ENCODE data around the gene SUOX.
"Not testable (repeated sequence)": the region's sequence is repeated elsewhere in the genome, so short reads cannot be mapped to it uniquely, and the experiment has no call there.

SUOX gene

GRCh38 chr12:55982319-55982936, 14.6 kb upstream of the SUOX start:
- H3K4me3 ChIP-seq (ENCODE audit: low read depth, low read length), result no peak overlapping the region
- no peak for DNase-seq (ENCODE audit: low read depth)
- in situ Hi-C loops (cut with HindIII; ENCODE audit: low sequenced_read_pairs), result no loop called here
- no peak for TF ChIP-seq CTCF (IDR thresholded peaks at IDR 0.05; ENCODE audit: low read depth, low read length, missing control alignments)

- no peak for TF ChIP-seq CTCF (IDR thresholded peaks at IDR 0.05; ENCODE audit: low read depth, low read length, missing control alignments)
- in situ Hi-C loops (cut with HindIII; ENCODE audit: low sequenced_read_pairs), result no loop called here
Observed at GRCh38 chr12:55983232-55983842, 13.7 kb upstream of the SUOX start.

GRCh38 chr12:55984861-55985260, 12.2 kb upstream of the SUOX start:
- in situ Hi-C loops (cut with HindIII; ENCODE audit: low sequenced_read_pairs), result no loop called here
- no peak for DNase-seq (ENCODE audit: low read depth)

More at GRCh38 chr12:55983232-55983842, 13.7 kb upstream of the SUOX start:
- DNase-seq (ENCODE audit: low read depth), result no peak
- H3K4me3 ChIP-seq (ENCODE audit: low read depth, low read length), result no peak overlapping the region

GRCh38 chr12:55985341-55985740, 11.7 kb upstream of the SUOX start:
- no peak for TF ChIP-seq CTCF (IDR thresholded peaks at IDR 0.05; ENCODE audit: low read depth, low read length, missing control alignments)
- H3K4me3 ChIP-seq (ENCODE audit: low read depth, low read length), result no peak overlapping the region
- in situ Hi-C loops (cut with HindIII; ENCODE audit: low sequenced_read_pairs), result no loop called here
- DNase-seq (ENCODE audit: low read depth), result no peak

More at GRCh38 chr12:55984861-55985260, 12.2 kb upstream of the SUOX start:
- TF ChIP-seq CTCF (IDR thresholded peaks at IDR 0.05; ENCODE audit: low read depth, low read length, missing control alignments), result no peak
- H3K4me3 ChIP-seq (ENCODE audit: low read depth, low read length), result no peak overlapping the region

- DNase-seq (ENCODE audit: low read depth); H3K4me3 ChIP-seq (ENCODE audit: low read depth, low read length); in situ Hi-C loops (cut with HindIII; ENCODE audit: low sequenced_read_pairs): not testable (repeated sequence)
Observed at GRCh38 chr12:55985976-55986375, 11.1 kb upstream of the SUOX start.

GRCh38 chr12:55991110-55991509, 6.0 kb upstream of the SUOX start:
- in situ Hi-C loops (cut with HindIII; ENCODE audit: low sequenced_read_pairs), result no loop called here
- H3K4me3 ChIP-seq (ENCODE audit: low read depth, low read length), result no peak overlapping the region
- no peak for TF ChIP-seq CTCF (IDR thresholded peaks at IDR 0.05; ENCODE audit: low read depth, low read length, missing control alignments)
- no peak for DNase-seq (ENCODE audit: low read depth)

- TF ChIP-seq CTCF (IDR thresholded peaks at IDR 0.05; ENCODE audit: low read depth, low read length, missing control alignments), result no peak
- no peak for DNase-seq (ENCODE audit: low read depth)
- in situ Hi-C loops (cut with HindIII; ENCODE audit: low sequenced_read_pairs), result no loop called here
- H3K4me3 ChIP-seq (ENCODE audit: low read depth, low read length), result no peak overlapping the region
Observed at GRCh38 chr12:55993230-55993853, 3.7 kb upstream of the SUOX start.

All from astrocyte of the cerebellum (primary cell).